Activated T-cell treated with anti-CD3 and anti-CD28 coated beads for 24 hours (primary cell): ENCODE data around the gene RCOR2.

Source experiments
- DNase-seq: peaks from one replicate; pipeline ENCODE4 v3.0.0-alpha.2; 2020; ENCODE audit warnings: low read depth

Gene RCOR2

DNA sequence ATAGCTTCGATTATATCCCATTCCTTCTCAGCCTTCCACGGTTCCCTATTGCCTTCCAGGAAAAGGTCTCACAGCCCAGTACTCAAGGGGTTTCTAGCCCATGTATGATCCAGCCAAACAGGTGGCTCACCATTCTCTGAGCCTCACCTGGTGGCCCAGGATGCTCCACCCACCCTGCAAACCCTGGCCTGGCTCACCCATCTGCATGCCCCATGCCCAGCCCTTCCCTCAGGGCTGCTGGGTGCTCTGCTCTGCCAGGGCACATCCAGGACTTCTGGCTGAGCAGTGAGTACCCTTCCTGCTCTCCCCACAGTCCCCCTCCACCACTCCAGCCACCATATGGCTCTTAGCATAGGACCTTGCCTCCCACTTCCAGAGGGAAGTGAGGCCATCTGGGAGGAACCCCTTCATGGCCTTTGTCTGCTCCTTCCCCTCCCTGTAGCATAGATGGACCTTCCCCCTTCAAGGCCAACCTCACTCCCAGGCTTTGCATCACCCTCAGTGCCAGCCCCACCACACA is 5.8 kb upstream of the RCOR2 start:
- DNase-seq, result no peak

DNA sequence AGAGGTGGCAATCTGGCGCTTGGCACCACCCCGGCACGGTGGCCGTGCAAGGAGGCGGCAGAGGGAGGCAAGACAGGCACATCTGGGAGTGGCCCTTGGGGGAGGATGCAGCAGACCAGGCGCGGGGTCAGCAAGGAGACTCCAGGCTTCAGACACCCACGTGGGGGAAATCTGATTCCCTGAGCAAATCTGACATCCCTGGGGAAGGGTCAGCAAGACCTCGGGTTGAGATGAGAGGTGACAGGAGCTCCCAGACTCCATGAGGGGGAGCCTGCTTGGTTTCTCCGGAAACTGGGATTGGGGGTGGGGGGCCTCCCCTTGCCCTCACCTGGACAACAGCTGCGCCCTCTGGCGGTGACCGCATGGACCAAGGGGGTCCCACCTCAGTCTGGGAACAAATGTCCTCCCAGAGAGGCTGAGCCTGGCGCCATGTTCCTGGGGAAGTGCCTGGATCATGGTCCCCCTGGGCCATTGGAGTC is 4.0 kb upstream of the RCOR2 start:
- no peak for DNase-seq

GRCh38 chr11:63920126-63920938 is 3.4 kb upstream of the RCOR2 start:
- DNase-seq, result no peak

DNA sequence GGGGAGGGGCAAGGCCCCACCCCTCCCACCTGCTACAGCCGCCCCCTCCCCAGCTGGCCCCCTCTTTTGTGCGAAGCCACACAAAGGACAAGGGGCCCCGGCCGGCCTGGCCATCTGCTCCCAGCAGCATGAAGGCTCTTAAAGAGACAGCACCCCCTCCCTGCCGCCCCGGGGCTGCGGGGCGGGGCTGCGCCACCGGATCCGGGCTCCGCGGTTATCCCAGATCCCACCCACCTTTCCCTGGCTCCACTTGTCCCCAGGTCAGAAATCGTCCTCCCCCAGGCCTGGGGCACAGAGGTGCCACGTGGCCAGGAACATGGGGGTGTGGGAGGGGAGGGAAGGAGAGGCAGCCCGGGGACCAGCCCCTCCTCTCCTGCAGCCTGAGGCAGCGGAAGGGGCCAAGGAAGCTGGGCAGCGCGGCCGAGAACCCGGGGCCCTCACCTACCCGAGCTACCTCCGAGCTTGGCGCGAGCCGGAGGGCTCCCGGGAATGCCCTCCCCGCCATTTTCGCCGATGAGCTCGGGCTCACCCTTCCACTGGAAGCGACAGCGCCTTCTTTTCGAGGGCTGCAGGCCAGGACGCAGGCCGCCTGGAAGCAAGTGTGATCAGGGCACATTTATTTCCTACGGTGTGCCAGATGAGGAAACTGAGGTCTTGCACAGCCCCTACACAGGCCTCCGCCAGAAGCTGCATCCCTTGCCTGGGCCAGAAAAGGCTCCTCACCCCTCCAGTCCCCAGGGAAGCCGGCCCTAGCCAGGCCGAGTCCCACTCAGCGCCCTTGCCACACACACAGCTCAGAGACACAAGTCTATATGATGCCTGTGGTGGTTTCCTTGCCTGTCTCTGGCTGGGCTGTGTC is 2.5 kb upstream of the RCOR2 start:
- no peak for DNase-seq

- DNase-seq, result no peak
Measured at GRCh38 chr11:63918507-63919191, 1.7 kb upstream of the RCOR2 start.

GRCh38 chr11:63917692-63918506 is 935 bp upstream of the RCOR2 start:
- DNase-seq, result no peak

- no peak for DNase-seq
Measured at GRCh38 chr11:63915961-63916836, 765 bp downstream of the RCOR2 start.

GRCh38 chr11:63914896-63915691 is 1.9 kb downstream of the RCOR2 start:
- DNase-seq, result no peak

DNA sequence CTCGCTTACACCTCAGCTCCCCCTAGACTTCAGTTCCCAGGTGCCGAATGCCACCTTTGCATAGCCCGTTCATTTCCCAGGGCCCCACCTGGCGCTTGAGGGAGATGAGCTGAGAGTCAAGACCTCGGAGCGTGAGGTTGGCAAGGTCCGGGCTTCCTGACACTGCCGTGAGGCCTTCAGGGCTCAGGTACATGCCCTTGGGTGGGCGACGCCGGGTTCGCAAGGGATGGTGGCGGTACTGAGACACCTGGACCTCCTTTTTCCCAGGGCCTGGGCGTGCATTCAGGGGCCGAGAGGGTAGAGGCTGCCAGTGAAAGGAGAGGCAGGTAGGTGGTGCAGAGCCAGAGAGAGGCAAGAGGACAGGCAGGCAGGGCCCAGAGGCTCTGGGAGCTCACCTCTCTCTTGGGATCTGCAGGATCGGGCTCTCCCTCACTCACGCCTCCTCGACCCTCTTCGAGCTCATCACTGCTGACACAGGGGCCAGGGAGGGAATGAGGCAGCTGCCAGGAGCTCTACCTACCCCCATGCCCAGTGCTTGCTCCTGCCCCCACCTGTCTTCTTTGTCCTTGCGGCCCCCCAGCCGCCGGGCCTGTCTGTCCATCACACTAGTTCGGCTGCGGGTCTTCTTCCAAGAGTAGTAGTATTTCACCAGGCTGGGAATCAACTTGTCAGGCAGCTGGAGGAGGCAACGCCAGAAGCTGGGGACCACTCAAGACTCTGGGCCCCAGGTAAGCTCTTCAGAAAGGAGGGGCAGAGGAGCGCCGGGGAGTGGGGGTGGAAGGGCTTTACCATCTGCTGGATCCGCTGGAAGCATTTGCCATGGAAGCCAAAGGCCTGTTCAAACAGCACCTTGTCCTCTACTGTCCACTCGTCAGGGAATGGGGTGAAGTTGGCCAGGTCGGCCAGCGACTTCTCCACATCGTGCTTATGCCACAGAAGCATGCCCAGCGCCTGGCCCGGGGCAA is 2.8 kb downstream of the RCOR2 start:
- DNase-seq, result no peak

GRCh38 chr11:63912678-63913077 is 4.3 kb downstream of the RCOR2 start:
- DNase-seq, result no peak

DNA sequence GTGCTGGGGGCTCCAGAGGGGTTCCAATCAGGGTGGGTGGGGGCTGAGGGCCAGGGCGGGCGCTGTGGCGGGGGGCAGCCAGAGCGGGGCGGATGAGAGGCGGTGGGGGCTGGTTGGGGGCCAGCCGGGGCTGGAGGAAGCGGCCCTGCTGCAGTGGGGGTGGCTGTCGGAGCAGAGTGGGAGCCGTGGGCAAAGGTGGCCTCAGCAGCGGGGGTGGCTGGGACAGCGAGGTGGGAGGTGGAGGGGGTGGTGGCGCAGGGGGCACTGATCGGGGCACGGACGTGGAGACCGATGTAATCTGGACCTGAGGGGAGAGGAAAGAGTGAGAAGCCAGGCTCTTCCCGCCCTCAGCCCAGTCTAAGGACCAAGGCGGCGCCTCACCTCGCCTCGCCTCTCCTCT is 5.1 kb downstream of the RCOR2 start:
- no peak for DNase-seq

DNA sequence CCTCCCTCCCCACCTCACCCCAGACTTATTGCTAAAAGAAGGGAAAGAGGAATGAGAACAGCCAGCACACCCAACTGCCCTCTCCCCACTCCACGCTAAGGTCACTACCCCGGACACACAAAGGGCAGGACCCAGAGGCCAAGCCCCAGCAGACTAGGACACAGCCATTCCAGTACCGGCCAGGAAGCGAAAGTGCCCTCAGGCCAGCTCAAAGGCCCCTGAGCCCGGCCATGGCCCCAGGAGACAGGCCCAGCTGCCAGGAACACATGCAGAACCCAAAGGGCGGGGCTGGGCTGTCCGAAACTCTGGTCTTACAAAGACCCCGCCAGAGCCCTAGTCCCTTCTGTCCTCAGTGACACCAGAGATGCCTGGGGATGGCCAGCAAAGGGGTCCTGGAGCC is 5.5 kb downstream of the RCOR2 start:
- DNase-seq, result no peak

DNA sequence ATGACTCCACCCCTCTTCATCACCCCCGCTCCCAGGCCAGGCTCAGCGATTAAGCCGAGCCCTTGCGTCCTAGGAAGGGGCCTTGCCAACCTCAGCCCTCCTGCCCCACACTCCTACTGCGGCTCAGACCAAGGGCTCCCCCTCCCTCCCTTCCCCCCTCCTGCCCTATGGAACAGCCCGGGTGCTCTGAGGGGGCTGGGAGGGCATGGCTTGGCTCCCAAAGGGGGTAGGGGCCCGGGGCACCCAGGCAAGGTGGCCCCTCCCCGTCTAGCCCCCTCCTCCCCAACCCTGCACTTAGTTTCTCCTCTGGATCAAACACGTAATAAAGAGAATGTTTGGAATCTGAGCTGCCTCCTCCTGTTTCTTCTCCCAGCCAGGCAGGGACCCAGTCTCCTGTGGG is 6.3 kb downstream of the RCOR2 start:
- DNase-seq, result no peak

DNA sequence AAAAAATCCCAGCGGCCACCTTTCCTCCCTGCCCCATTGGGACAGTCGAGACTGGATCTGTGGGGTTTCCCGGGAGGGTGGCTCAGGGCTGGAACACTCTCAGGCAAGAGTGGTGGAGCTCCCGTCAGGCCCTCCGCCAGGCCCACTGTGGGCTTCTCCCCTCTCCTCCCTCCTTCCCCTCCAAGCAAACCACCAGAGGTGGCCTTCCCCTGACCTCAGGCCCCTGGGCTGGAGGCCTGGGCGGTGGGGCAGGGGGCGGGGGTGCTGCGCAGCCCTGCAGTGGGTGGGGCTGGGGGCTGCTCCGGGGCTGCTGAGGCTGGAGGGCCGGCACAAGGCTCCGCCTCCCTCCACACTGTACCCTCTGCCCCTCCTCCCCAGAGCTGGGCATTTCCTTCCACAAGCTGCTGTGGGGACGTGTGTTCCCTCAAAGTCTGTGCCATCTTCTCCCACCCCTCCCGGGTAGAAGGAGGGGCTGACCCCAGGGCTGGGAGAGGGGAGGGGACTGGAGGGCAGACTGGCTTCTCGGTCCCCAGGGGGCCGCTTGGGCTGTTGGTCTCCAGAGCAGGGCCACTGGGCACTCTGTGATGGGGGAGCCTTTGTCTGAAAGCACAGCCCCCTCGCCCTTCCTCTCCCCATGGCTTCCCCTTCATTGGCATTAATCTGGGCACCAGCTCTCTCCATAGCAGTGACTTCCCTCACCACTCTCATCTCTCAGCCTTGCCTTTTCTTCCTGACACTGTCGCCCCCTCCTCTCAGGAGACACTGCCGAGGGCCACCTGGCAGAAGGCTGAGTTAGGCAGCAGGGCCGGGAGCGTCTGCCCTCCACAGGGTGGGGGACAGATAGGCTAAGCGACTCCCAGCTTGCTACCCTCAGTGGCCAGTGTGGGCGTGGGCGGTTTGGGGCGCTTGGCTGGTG is 7.1 kb downstream of the RCOR2 start:
- DNase-seq, result no peak

GRCh38 chr11:63908631-63909401 is 8.1 kb downstream of the RCOR2 start:
- DNase-seq, result no peak

DNA sequence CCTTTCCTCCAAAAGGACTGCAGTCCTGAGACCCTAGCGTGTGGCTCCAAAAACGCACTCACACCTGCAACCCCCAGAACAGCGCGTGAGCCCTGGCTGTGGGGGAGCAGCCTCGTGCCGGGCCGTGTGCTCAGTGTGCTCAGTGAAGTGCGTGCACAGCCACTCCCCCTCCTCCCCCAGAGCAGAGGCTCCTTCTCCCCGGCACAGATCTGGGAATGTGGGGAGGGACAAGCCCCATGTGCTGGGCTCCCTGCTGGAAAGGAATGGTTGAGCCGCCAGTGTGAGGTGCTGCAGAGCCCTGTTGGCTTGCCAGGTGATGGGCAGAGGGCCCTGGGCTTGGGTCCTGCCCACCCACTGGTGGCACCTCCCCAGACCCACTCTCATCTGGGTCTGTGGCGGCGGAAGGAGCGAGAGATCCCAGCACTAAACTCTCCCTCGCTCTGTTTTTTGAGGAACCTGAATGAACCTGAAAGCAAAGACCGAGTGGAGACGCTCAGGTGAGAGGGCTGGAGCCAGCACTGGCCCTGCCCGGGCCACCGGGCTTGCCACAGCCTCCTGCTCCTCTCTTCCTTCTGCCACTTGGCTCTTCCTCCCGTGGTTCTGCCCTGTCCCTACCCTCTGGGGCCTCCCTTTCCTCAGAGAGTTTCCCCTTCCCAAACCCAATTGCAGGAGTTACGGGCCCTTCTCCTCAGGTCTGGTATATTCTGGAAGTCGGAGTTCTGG is 9.0 kb downstream of the RCOR2 start:
- DNase-seq, result no peak
